ENCODE data around the gene LRRC71.
"Not testable (repeated sequence)": the region's sequence is repeated elsewhere in the genome, so short reads cannot be mapped to it uniquely, and the experiment has no call there.

LRRC71 gene

DNA sequence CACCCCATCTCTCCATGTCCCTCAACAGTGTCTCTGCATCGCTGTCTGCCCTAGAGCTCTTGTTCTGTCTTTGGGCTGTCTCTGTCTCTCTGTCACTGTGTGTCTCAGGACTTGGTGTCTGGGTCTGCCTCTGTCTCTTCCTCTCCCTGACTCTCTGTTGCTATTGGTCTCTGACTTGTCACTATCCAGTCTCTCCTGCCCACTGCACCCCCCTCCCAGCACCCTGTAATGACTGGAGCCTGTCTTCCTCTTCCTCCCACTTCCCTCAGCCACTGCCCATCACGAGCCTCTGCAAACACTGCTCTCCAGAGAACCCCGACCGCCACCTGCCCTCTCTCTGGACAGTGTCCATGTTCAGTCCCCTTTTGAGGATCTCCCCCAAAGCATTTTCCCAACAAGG is 14.8 kb upstream of the LRRC71 start:
- DNase-seq = no peak

DNA sequence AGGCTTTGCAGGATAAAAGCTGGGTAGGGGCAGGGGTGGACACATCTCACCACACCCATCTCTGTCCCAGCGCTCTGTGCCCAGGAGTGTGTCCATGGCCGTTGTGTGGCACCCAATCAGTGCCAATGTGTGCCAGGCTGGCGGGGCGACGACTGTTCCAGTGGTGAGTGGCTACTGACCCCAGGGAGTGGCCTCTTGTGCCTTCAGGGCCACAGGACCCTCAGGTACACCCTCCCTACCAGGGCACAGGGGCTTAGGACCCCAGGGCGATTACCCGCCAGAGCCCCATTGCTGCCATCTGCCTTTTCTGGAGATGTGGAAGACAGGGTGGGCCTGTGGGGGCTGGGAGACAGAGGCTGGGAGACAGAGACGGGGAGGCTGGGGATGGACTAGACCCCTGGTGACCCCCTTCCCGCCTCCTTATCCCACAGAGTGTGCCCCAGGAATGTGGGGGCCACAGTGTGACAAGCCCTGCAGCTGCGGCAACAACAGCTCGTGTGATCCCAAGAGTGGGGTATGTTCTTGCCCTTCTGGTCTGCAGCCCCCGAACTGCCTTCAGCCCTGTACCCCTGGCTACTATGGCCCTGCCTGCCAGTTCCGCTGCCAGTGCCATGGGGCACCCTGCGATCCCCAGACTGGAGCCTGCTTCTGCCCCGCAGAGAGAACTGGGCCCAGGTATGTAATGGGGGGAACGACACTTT is 14.1 kb upstream of the LRRC71 start:
- no peak for DNase-seq

- no peak for DNase-seq
Measured at GRCh38 chr1:156908541-156908940, 11.9 kb upstream of the LRRC71 start.

- DNase-seq = no peak
Measured at GRCh38 chr1:156908955-156909354, 11.5 kb upstream of the LRRC71 start.

DNA sequence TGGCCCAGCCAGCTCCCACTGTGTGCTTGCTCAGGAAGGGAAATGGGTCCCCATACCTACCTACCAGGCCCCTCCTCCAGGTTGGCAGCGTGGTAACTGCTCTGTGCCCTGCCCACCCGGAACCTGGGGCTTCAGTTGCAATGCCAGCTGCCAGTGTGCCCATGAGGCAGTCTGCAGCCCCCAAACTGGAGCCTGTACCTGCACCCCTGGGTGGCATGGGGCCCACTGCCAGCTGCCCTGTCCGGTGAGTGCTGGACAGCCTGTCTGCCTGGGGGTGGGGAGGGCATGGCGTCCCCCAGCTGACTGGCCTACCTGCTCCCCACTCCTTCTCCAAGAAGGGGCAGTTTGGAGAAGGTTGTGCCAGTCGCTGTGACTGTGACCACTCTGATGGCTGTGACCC is 10.8 kb upstream of the LRRC71 start:
- no peak for DNase-seq

DNA sequence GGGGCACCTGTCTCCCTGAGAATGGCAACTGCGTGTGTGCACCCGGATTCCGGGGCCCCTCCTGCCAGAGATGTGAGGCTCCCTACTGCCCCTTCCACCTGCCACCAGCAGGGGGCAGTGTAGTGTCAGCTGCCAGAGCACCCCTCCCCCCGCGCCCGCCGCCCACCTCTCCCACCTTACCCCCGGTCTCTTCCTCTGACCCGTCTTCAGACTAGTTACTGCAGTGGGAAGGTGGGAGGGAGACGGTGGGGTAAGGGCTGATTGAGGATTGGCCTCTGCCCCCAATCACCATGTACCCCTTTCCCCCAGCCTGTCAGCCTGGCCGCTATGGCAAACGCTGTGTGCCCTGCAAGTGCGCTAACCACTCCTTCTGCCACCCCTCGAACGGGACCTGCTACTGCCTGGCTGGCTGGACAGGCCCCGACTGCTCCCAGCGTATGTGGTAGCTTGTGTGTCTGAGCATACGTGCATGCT is 10.1 kb upstream of the LRRC71 start:
- DNase-seq = peak; percentile 75

DNA sequence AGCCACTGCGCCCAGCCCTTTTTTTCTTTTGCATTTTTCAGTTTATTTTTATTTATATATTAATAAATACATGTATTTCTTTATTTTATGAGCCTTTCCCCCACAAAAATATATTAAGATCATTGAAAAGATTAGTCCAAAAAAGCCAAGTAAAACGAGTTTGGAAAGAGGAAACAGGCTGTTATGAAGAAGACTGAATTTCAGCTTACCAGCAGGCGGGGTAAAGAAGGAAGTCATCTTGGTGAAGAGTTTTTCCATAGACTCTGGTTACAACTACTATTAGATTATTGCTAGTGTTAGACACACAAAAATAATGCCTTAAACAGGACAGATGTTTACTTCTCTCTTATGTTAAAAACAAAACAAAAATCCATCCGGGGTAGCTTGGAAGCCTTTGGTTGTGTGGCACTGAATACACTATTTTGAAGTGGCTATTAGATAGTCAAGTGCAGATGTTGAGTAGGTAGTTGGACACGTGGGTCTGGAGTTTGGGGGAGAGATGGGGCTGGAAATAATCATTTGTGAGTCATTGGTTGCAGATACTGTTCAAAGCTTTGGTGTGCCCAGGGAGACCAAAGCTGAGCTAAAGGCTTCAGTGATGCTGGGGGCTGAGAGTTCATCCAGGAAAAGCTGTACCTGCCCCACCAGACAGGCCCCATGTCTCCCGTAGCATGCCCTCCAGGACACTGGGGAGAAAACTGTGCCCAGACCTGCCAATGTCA is 8.7 kb upstream of the LRRC71 start:
- no peak for DNase-seq

DNA sequence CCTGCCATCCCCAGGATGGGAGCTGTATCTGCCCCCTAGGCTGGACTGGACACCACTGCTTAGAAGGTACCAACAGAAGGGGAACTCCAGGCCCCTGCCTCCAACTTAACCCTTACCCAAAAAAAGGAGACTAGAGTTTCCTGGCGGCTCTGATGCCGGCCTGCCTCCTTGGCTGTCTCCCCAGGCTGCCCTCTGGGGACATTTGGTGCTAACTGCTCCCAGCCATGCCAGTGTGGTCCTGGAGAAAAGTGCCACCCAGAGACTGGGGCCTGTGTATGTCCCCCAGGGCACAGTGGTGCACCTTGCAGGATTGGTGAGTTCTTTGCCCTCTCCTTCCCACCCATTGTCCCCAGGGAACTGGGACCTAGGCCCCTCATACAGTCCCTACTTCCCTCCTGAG is 8.1 kb upstream of the LRRC71 start:
- no peak for DNase-seq

- DNase-seq = peak; percentile 27
Measured at GRCh38 chr1:156912861-156913808, 7.3 kb upstream of the LRRC71 start.

GRCh38 chr1:156913809-156914387 is 6.5 kb upstream of the LRRC71 start:
- DNase-seq = no peak

GRCh38 chr1:156914440-156914856 is 6.0 kb upstream of the LRRC71 start:
- peak; percentile 41 for DNase-seq

DNA sequence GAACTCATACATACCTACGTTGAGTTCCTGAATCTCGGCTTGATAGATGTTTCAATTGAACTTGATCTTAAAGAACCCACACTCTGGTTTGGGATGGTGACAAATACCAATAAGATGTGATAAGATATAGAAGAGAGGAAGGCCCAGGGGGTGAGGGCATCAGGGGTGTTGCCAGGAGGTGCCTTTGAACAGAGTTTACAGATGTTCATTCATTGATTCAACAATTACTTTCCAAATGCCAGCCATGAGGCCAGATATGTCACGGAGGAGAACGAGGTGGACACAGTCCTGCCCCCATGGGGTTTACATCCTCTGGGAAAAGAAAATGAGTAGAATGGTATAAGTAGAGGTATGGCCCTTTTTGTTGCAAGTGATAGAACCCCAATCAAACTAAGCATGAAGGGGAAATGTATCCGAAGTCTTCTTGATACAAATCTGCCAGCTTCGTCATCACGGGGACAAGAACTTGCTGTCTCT is 659 bp downstream of the LRRC71 start:
- no peak for DNase-seq

GRCh38 chr1:156922986-156923669 is 2.7 kb downstream of the LRRC71 start:
- peak; percentile 34 for DNase-seq

DNA sequence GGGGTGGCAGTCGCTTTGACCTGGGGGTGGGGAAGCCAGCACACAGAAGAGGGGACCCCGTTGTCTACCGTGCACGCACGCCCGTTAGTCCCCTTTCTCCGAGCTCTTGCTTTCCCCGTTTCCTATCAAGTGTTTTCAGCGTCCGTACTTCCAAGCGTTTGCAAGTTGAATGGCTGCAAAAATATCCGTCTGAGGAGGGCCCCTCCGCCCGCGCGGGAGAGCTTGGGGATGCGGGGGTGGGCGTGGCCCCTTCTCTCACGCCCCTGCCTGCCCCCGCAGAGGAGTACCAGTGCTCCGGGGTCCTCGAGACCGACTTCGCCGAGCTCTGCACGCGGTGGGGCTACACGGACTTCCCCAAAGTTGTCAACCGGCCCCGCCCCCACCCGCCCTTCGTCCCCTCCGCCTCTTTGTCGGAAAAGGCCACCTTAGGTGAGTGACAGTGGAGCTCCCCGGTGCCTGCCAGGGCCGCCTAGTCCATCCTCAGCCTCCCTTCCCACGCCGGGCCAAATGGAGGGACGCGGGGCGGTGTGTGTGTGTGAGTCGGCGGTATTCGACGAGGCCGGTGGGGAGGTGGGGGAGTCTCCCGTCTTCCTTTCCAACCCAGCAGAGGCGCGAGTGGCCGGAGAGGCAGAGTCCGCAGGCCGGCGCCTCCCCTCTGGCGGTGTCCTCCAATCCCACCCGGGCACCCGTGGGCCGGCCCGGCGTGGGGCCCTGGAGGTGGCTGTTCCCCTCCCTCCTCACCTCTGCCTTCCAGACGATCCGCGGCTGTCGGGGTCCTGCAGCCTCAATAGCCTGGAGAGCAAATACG is 3.4 kb downstream of the LRRC71 start:
- no peak for DNase-seq

DNA sequence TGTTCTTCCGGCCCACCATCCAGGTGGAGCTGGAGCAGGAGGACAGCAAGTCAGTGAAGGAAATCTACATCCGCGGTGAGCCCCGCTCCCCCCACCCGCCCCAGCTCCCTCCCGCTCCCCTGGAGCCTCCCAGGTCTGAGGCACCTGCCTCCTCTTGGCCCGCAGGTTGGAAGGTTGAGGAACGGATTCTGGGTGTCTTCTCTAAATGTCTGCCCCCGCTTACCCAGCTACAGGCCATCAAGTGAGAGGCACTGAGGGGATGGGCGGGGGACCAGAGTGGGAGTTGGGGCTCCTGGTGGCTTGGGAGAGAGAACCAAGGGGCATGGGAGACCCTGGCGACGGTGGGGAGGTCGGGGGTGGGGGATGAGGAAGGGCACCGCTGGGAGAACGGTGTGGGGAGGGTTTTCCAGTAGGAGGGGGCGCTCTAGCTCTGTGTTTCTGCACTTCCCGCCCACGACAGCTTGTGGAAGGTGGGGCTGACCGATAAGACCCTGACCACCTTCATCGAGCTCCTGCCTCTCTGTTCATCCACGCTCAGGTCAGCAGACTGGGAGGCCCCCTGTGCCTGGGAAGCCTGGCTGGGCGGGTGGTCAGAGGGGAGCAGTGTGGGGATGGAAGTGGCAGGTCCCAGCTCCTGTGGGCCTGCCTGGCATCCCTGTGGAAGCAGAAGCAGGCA is 4.2 kb downstream of the LRRC71 start:
- DNase-seq = peak; percentile 36

GRCh38 chr1:156925154-156926010 is 5.0 kb downstream of the LRRC71 start:
- DNase-seq = no peak

DNA sequence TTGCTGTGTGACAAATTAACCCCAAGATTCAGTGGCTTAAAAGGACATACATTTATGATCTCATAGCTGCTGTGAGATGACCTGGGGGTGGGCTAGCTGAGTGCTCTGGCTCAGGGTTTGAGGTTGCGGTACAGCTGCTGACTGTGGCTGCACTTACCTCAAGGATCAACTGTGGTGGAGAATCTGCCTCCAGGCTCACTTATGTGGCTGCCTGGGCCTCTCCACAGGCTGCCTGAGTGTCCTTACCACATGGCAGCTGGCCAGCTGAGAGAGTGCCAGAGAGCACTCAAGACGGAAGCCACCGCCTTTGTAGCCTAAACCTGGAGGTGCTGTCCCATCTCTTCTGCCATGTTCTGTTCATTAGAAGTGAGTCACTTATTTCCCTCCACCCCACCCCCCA is 5.7 kb downstream of the LRRC71 start:
- peak; percentile 62 for DNase-seq

DNA sequence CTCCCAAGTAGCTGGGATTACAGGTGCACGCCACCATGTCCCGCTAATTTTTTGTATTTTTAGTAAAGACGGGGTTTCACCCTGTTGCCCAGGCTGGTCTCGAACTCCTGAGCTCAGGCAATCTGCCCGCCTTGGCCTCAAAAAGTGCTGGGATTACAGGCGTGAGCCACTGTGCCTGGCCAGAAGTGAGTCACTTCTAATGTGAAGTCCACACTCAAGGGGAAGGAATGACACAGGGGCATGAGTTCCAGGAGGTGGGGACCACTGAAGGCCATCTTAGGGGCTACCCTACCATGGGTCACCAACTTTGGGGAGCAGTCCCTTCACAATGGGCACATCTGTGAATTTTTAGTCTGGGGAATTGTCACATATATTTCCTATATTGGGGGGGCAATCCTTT is 6.3 kb downstream of the LRRC71 start:
- not testable (repeated sequence) for DNase-seq

DNA sequence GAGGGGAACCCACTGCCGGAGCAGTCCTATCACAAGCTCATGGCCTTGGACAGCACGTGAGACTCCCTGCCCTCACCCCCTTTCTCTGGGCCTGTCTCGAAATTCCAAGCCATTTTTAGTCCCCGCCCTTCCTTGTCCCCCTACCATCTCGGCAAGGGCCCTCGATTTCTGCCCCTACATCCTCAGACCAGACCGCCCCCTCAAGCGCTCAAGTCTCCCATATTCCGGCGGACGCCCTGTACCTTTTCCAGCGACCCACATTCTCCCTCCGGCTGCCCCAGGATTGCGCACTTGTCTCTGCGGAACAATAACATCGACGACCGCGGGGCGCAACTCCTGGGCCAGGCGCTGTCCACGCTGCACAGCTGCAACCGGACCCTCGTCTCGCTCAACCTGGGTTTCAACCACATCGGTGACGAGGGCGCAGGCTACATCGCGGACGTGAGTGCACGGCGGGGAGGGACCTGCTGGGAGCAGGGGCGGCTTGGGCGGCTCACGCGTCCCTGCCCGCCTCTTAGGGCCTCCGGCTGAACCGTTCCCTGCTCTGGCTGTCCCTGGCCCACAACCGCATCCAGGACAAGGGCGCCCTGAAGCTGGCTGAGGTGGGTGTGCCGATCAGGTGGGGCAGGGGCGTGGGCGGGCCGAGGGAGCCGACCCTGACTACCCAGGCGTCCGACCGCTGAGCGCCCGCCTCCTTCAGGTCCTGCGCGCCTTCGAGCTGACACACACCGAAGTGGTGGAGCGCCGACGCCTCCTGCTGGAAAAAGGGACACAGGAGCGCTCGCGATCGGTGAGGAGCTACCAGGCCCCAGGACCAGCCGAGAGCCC is 7.0 kb downstream of the LRRC71 start:
- peak; percentile 91 for DNase-seq

All from NCI-H82 (cell line).